Measurements from ENCODE around the gene SKP1.

DNA sequence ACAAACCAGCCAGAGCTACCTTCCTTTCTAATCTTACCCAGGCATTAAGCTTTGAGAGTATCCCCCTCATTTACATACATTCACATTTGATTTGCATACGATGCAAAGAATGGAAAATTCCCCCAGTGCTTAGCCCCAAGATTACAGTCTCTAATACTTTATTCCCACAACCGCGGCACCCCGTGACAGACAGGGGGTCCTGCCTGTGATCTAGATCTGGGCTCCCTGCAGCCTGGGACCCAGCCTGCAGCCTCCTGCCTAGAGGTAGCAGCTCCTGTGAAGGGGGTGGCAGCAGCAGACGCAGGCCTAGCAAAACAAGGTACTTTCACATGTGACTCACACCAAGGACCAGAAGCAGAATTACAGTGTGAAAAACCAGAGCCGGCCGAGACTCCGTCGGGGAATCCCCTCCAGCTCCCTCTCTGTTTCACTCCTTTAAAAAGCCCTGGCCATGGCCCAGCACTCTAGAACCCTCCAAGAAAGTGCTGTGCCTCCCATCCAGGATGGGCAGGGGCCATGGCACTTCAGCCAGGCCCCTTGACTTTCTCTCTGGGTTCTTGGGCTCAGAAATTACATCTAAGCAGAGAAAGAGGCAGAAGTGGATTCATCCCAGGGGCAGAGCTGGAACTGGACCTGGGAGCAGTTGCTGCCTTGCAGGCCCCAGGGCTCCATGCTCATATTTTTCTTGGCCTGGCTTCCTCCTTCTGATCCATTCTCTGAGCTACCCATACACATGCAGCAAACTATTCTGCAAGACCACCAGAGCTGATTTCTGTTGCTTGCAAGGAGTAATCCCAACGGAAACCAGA lies 76.3 kb downstream of the SKP1 start:
- TF ChIP-seq, protein P1, sequence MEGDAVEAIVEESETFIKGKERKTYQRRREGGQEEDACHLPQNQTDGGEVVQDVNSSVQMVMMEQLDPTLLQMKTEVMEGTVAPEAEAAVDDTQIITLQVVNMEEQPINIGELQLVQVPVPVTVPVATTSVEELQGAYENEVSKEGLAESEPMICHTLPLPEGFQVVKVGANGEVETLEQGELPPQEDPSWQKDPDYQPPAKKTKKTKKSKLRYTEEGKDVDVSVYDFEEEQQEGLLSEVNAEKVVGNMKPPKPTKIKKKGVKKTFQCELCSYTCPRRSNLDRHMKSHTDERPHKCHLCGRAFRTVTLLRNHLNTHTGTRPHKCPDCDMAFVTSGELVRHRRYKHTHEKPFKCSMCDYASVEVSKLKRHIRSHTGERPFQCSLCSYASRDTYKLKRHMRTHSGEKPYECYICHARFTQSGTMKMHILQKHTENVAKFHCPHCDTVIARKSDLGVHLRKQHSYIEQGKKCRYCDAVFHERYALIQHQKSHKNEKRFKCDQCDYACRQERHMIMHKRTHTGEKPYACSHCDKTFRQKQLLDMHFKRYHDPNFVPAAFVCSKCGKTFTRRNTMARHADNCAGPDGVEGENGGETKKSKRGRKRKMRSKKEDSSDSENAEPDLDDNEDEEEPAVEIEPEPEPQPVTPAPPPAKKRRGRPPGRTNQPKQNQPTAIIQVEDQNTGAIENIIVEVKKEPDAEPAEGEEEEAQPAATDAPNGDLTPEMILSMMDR (conservative IDR thresholded peaks at IDR 0.05; ENCODE audit: low read length), result no peak
- TF ChIP-seq EZH2phosphoT487 (IDR thresholded peaks at IDR 0.05; ENCODE audit: borderline replicate concordance), result no peak

Data from Loucy (cell line).